GM18502 (cell line): ENCODE measurements around the gene UBE2G2.

Source experiments
- ATAC-seq: cut with Tn5 transposase; IDR thresholded peaks from one replicate; pipeline ENCODE4 v1.9.1; 2021; ENCODE audit warnings: mild to moderate bottlenecking; ENCODE audit not compliant: unreplicated experiment, poor library complexity

Gene UBE2G2

GRCh38 chr21:44753357-44753756 lies 48.3 kb downstream of the UBE2G2 start:
- ATAC-seq = no peak

- ATAC-seq = no peak
Observed at GRCh38 chr21:44752671-44753235, 48.9 kb downstream of the UBE2G2 start.

GRCh38 chr21:44751799-44752636 lies 49.6 kb downstream of the UBE2G2 start:
- ATAC-seq = no peak

- ATAC-seq = no peak
Observed at GRCh38 chr21:44751186-44751798, 50.3 kb downstream of the UBE2G2 start.

DNA sequence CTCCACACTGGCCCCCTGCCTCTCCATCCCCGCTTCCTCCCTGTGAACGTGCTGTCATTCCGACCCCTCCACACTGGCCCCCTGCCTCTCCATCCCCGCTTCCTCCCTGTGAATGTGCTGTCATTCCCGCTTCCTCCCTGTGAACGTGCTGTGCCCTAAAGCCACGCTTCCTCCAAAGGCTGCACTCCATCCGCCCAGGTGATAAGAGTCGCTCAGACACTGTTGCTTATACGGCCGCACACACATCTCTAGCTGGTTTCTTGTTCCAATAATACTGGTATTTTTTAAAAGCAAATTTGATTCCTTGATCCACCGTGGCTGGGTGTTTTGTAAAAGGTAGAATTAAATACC lies 51.0 kb downstream of the UBE2G2 start:
- no peak for ATAC-seq

- no peak for ATAC-seq
Observed at GRCh38 chr21:44749759-44750674, 51.6 kb downstream of the UBE2G2 start.

- ATAC-seq = no peak
Observed at GRCh38 chr21:44749116-44749758, 52.4 kb downstream of the UBE2G2 start.

- no peak for ATAC-seq
Observed at GRCh38 chr21:44748621-44749020, 53.0 kb downstream of the UBE2G2 start.

DNA sequence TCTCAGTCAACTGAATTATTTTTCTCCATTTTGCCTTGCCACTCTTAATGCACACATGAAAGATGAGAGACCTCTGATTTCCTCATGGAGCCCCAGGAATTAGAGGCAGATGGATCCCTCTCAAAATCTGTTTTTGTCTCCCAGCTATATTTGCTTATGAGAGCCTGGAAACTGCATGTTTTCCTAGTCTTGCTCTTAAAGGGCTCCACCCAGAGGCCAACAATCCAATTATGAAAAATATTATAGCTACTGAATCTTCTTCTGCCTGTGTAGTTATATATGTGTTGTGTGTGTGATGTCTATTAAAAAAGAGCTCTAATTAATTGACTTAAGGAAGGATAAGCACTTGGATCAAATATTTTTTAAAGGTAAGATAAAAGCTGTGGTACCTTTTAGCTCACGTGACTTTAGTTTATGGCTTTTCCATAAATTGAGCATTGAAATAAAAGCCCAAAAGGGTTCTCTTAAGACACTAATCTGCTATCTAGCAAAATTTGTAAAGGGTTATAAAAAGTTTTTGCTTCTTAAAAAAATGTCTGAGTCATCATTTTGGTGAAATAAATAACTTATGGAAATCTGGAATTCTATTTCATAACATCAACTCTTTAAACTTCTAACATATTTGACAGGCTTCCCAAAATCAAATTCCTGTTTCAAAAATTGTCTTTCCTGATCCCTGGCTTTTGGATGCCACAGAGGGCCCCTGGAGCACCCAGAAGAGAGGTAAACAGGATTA lies 59.0 kb downstream of the UBE2G2 start:
- ATAC-seq = no peak

DNA sequence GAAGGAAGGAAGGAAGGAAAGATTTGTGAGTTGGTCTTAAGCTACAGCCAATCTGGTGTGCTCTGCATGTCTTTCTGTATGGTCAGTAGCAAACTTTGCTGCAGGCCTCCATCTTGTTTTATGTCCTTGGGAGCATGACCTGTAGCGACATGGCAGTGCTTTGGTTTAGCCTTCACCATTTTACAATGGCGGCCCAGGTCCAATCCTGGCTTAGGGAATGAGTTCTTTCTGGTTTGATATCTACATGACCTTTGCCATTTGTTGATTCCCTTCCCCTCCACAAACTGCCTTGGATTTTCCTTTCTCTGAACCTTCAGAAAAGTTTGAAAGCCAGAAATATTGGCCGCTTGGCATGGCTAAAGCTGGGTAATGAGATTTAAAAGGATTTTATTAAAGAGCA lies 59.7 kb downstream of the UBE2G2 start:
- ATAC-seq = no peak

GRCh38 chr21:44740742-44741141 lies 60.9 kb downstream of the UBE2G2 start:
- no peak for ATAC-seq

DNA sequence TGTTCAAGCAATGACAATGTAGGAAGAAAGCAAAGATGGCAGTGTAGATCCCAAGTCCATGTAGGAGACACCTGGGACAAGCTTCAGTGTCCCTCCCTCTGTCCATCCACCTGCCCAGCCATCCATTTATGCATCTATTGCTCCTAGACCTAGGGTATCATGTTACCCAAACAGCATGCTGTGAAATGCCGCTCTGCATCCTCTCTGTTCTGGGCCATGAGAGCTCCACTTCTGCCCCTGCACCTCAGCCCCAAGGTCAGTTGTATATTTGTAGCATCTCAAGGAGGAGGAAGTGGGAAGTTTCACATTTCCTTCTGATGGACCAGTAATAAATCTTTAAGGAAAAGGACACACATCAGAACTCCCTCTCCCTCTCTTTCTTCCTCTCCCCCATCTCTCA lies 62.3 kb downstream of the UBE2G2 start:
- ATAC-seq = no peak

DNA sequence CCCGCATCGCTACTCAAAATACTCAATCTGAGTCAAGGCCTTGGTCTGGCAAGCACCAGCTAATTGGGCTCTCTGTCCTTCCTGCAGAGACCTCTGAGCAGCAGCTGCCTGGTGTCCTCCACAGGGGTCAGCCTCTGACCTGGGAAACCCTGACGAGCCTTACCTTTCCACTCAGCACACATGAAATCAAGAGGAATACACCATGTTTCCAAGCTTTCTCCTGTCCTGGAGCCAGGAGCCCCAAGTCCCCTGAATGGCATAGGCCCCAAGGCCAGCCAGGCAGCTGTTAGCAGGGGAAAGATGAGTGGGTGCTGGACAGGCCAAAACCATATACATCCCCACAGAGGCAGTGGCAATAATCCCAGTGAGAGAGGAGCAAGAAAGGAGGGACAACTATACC lies 63.0 kb downstream of the UBE2G2 start:
- no peak for ATAC-seq

DNA sequence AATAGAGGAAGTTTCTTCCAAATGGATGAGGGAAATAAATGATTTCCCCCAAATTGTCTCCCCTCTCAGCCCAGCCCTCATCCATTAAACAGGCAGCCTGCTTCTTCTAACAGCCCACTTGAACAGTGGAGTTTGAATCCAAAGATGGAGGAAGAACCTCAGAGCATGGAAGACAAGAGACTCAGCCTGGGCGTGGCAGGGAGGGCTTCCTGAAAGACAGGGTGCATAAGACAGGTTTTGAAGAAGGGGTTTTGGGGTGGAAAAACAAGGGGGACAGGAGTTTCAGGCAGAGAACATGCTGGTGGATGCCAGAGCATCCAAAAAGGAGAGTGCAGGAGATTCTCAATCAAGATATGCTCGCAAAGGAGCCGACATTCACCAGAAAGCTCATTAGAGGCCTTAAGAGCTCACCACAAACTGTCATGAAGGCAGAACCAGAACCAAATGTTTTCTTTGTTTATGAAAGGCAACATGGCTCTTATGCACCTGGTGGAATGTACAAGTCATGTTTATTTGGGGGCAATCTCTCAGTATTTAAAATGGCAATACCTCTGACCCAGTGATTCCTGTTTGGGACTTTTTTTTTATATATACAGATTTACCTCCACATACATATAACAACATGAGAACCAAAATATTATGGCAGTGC lies 63.8 kb downstream of the UBE2G2 start:
- no peak for ATAC-seq

GRCh38 chr21:44736291-44737004 lies 65.2 kb downstream of the UBE2G2 start:
- ATAC-seq = no peak

DNA sequence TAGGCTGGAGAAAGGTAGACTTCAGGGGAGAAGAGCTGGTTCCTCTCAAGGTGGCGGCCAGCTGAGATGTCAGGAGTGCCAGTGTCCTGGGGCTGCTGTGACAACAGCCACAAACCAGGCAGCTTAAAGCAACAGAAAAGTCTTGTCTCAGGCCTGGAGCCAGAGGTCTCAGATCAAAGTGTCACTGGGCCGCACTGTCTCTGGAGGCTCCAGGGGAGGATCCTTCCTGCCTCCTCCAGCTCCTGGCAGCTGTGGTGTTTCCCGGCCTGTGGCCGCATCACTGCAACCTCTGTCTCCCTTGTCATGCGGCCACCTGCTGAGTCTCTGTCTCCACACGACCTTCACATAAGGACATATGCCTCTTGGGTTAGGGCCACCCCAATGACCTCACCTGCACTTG lies 65.8 kb downstream of the UBE2G2 start:
- ATAC-seq = no peak

DNA sequence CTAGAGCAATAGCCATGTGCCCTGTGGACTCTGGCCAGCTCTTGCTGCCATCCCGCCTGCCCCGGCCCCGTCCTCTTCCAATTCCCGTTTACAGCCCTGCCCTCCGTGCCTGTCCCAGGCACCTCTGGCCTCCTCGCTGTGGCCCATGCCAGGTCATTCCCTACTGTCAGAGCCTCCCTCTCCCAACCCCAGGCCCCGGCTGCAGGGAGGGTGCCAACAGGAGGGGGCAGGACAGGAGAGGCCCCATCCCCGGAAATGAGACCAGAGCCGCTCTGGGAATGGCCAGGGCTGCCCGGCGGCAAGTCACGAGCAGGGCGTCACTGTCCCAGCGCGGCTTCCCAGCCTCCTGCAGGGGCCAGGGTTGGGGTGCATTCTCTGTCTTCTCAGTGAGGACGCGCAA lies 66.8 kb downstream of the UBE2G2 start:
- ATAC-seq = no peak

- ATAC-seq = no peak
Observed at GRCh38 chr21:44734026-44734745, 67.4 kb downstream of the UBE2G2 start.
